ENCODE results near the gene FGF22.

- TF ChIP-seq CTCF (IDR thresholded peaks at IDR 0.05; ENCODE audit: borderline replicate concordance, extremely low read depth, low read length, poor library complexity, severe bottlenecking) = no peak
- no peak for TF ChIP-seq EZH2 (IDR thresholded peaks at IDR 0.05; ENCODE audit: borderline replicate concordance, low read depth, low read length, severe bottlenecking)
Measured at GRCh38 chr19:662207-662961, 22.7 kb downstream of the FGF22 start.
